Parathyroid adenoma (tissue), 2 donors: Measurements from ENCODE around the gene JPT2.

Experiments
- H2AFZ ChIP-seq: fragments of 300-600 bp; sonication (generic); one replicate; pipeline ENCODE4 v1.7.0; 2017; ENCODE audit warnings: antibody characterized with exemption, mild to moderate bottlenecking
- H3K27ac ChIP-seq: fragments of 300-600 bp; sonication (generic); one replicate; pipeline ENCODE4 v1.7.0; 2017
- H3K27me3 ChIP-seq: fragments of 300-600 bp; sonication (generic); one replicate; pipeline ENCODE4 v1.7.0; 2017; ENCODE audit warnings: low read length; ENCODE audit not compliant: control insufficient read depth, insufficient read depth
- H3K36me3 ChIP-seq: fragments of 300-600 bp; sonication (generic); one replicate; pipeline ENCODE4 v1.7.0; 2017; ENCODE audit warnings: low read length; ENCODE audit not compliant: control insufficient read depth, insufficient read depth
- H3K4me1 ChIP-seq: fragments of 300-600 bp; sonication (generic); one replicate; pipeline ENCODE4 v1.7.0; 2017; ENCODE audit warnings: control low read depth
- H3K4me2 ChIP-seq: fragments of 300-600 bp; sonication (generic); one replicate; pipeline ENCODE4 v1.7.0; 2017; ENCODE audit warnings: low read length
- H3K4me3 ChIP-seq: fragments of 300-600 bp; sonication (generic); one replicate; pipeline ENCODE4 v1.7.0; 2017; ENCODE audit warnings: low read depth, low read length
- H3K79me2 ChIP-seq: fragments of 300-600 bp; sonication (generic); one replicate; pipeline ENCODE4 v1.7.0; 2017; ENCODE audit warnings: control low read depth
- H3K9ac ChIP-seq: fragments of 300-600 bp; sonication (generic); one replicate; pipeline ENCODE4 v1.7.0; 2017; ENCODE audit warnings: mild to moderate bottlenecking
- H3K9me3 ChIP-seq: fragments of 300-600 bp; sonication (generic); one replicate; pipeline ENCODE4 v1.7.0; 2017; ENCODE audit warnings: low read length; ENCODE audit not compliant: control insufficient read depth
- TF ChIP-seq, protein P1 (sequence below): fragments of 300-600 bp; sonication (generic); IDR thresholded peaks from one replicate; pipeline ENCODE4 v1.7.0; 2017; ENCODE audit warnings: antibody characterized with exemption, mild to moderate bottlenecking
- donor health status: primary hyperparathyroidism.

JPT2 gene

DNA sequence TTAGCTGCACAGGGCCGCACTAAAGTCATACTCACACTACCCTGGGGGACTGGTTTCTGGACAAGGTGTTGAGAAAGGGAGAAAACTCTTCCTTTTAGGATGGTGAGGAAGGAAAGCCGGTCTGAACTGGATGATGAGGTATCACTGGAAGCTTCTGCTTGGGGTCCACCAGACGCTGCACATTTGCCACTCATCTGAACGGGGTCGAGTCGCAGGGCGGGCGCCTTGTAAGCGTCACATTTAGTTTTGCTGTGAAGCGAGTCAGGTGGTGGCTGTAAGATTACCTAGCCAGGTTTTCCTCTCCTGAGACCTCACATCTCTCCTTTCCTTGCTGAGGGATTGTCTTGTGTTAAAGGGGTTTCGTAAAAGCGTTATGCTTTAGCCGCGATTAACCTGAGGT is 2.3 kb downstream of the JPT2 start:
- no peaks in the 10 kb centered on the region for H3K9me3 ChIP-seq
- H3K27ac ChIP-seq: no peak overlapping the region
- H2AFZ ChIP-seq: no peak overlapping the region
- H3K9ac ChIP-seq: no peak overlapping the region
- TF ChIP-seq, protein P1, sequence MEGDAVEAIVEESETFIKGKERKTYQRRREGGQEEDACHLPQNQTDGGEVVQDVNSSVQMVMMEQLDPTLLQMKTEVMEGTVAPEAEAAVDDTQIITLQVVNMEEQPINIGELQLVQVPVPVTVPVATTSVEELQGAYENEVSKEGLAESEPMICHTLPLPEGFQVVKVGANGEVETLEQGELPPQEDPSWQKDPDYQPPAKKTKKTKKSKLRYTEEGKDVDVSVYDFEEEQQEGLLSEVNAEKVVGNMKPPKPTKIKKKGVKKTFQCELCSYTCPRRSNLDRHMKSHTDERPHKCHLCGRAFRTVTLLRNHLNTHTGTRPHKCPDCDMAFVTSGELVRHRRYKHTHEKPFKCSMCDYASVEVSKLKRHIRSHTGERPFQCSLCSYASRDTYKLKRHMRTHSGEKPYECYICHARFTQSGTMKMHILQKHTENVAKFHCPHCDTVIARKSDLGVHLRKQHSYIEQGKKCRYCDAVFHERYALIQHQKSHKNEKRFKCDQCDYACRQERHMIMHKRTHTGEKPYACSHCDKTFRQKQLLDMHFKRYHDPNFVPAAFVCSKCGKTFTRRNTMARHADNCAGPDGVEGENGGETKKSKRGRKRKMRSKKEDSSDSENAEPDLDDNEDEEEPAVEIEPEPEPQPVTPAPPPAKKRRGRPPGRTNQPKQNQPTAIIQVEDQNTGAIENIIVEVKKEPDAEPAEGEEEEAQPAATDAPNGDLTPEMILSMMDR: no peak
- H3K27me3 ChIP-seq: no peaks in the 10 kb centered on the region
- H3K4me3 ChIP-seq: no peak overlapping the region
- no peaks in the 10 kb centered on the region for H3K36me3 ChIP-seq
- H3K4me2 ChIP-seq: no peak overlapping the region
- peaks cover 27% of the 10 kb centered on the region for H3K79me2 ChIP-seq
- peaks cover 4% of the 10 kb centered on the region for H3K4me1 ChIP-seq

- Histone ChIP-seq H3K4me2 (no peak overlapping the region), H3K4me3 (no peak overlapping the region), H2AFZ (no peak overlapping the region), H3K27ac (no peak overlapping the region), H3K9me3 (no peaks in the 10 kb centered on the region), H3K4me1 (peaks cover 4% of the 10 kb centered on the region), H3K27me3 (no peaks in the 10 kb centered on the region), H3K36me3 (no peaks in the 10 kb centered on the region), H3K9ac (no peak overlapping the region), H3K79me2 (peaks cover 30% of the 10 kb centered on the region)
- TF ChIP-seq, protein P1: no peak
Observed at GRCh38 chr16:1681032-1681431, 3.0 kb downstream of the JPT2 start.

DNA sequence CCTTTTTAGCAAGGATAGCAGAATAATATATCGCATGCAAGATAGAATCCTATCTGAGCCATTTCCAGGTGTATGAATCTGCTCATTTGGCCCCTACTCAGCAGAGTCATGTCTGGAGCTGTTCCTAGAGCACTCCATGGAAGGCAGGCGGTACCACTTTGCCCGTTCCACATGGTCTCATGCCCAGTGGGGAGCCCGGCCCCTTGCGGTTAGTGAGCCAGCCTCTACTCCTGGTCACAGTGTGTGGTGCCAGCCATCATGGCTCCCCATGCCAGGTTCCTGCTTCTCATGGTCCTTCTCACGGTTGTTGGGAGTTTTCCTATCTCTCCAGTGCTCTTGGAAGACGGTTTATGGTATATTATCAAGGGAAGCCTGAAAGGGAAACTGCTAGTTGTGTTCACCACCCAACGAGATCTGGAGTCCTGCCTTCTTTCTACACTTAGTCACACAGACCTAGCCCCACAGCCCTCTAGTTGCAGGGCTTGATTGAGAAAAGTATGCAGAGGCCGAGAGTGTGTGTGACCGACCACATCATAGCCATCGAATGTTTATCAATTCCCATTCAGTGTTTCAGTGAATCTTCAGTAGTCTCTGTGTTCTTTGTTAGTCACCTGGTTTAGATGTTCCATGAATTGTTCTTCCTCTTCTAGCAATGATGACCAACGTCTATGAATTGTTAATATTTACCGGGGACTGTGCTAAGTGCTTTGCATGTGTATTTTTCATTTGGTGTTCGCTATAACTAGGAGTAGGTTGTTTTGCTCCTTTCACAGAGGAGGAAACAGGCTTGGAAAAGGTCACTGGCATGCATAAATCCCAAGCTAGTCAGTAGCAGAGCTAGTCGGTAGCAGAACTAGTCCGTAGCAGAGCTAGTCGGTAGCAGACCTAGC is 9.6 kb downstream of the JPT2 start:
- Histone ChIP-seq H2AFZ (no peak overlapping the region), H3K36me3 (no peaks in the 10 kb centered on the region), H3K4me3 (no peak overlapping the region), H3K27me3 (no peaks in the 10 kb centered on the region), H3K9me3 (no peaks in the 10 kb centered on the region), H3K79me2 (peaks cover 18% of the 10 kb centered on the region), H3K4me2 (no peak overlapping the region), H3K9ac (no peak overlapping the region), H3K4me1 (no peaks in the 10 kb centered on the region), H3K27ac (no peak overlapping the region)
- TF ChIP-seq, protein P1: no peak

DNA sequence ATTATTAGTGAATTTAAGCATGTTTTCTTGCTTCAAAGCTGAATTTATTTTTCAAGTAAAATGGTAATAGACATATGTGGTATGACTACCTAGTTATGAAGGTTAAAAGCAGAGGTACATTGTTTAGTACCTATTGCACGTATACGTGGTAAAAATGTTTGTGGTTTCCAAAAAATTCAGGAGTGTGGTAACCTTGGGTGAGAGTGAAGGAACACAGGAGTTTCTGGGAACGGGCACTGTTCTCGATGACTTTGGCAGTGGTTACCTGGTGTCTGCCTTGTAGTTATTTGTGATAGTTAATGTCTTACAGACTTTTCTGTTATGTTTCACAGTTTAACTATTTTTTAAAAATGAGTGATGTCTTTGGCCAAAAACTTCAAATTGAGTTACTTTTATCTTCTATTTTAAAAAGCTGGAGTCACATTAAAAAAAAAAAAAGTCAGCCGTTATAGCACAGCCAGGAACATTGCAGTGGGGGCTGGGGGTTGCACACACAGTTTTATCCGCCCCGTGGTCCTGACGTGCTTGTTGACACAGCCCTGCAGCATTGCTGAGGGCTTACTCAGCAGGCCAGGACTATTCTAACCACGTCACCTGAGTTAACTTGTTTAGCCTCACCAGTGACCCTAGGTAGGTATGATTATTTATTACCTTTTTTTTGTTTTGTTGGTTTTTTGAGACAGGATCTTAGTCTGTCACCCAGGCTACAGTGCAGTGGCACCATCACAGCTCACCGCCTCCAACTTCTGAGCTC is 10.9 kb downstream of the JPT2 start:
- Histone ChIP-seq H2AFZ (no peak overlapping the region), H3K27me3 (no peaks in the 10 kb centered on the region), H3K9me3 (no peaks in the 10 kb centered on the region), H3K79me2 (peaks cover 15% of the 10 kb centered on the region), H3K4me1 (no peaks in the 10 kb centered on the region), H3K9ac (no peak overlapping the region), H3K4me2 (no peak overlapping the region), H3K4me3 (no peak overlapping the region), H3K27ac (no peak overlapping the region), H3K36me3 (no peaks in the 10 kb centered on the region)
- TF ChIP-seq, protein P1: no peak
